DMS153 (cell line): ENCODE results near the gene MPRIP.

Source experiments
- DNase-seq: peaks from one replicate; lab custom pipeline; 2025; lab: John Stamatoyannopoulos, UW

Gene MPRIP

GRCh38 chr17:17066021-17066420 is 23.8 kb downstream of the MPRIP start:
- DNase-seq, result no peak

- DNase-seq, result no peak
Observed at GRCh38 chr17:17067257-17067656, 25.0 kb downstream of the MPRIP start.

GRCh38 chr17:17069849-17070248 is 27.6 kb downstream of the MPRIP start:
- DNase-seq, result no peak

GRCh38 chr17:17070931-17071330 is 28.7 kb downstream of the MPRIP start:
- DNase-seq, result no peak

GRCh38 chr17:17071531-17072360 is 29.5 kb downstream of the MPRIP start:
- no peak for DNase-seq

- no peak for DNase-seq
Observed at GRCh38 chr17:17072546-17072945, 30.3 kb downstream of the MPRIP start.

- no peak for DNase-seq
Observed at GRCh38 chr17:17073030-17073564, 30.8 kb downstream of the MPRIP start.

- DNase-seq, result no peak
Observed at GRCh38 chr17:17073581-17074403, 31.5 kb downstream of the MPRIP start.

GRCh38 chr17:17075125-17075781 is 33.0 kb downstream of the MPRIP start:
- no peak for DNase-seq

- no peak for DNase-seq
Observed at GRCh38 chr17:17076066-17076465, 33.8 kb downstream of the MPRIP start.

- no peak for DNase-seq
Observed at GRCh38 chr17:17077101-17077500, 34.8 kb downstream of the MPRIP start.

GRCh38 chr17:17077861-17078732 is 35.8 kb downstream of the MPRIP start:
- DNase-seq, result no peak

GRCh38 chr17:17078832-17079231 is 36.6 kb downstream of the MPRIP start:
- no peak for DNase-seq

- DNase-seq, result no peak
Observed at GRCh38 chr17:17079336-17079735, 37.1 kb downstream of the MPRIP start.

- DNase-seq, result no peak
Observed at GRCh38 chr17:17079761-17080160, 37.5 kb downstream of the MPRIP start.

GRCh38 chr17:17080181-17080631 is 37.9 kb downstream of the MPRIP start:
- no peak for DNase-seq

GRCh38 chr17:17080781-17081180 is 38.5 kb downstream of the MPRIP start:
- no peak for DNase-seq

GRCh38 chr17:17081304-17081940 is 39.2 kb downstream of the MPRIP start:
- DNase-seq, result no peak

- no peak for DNase-seq
Observed at GRCh38 chr17:17082878-17083277, 40.6 kb downstream of the MPRIP start.

- no peak for DNase-seq
Observed at GRCh38 chr17:17084317-17084835, 42.1 kb downstream of the MPRIP start.

- no peak for DNase-seq
Observed at GRCh38 chr17:17084941-17085340, 42.7 kb downstream of the MPRIP start.
